ENCODE data around the gene CYSRT1. TPM values are rescaled to one million over a fixed set of nuclear protein-coding genes. Genes with fewer than 3 reads are reported as not detected.

CYSRT1 gene
- polyA plus RNA-seq, 1 of the 3 experiments (the other 2 are of a cell fraction): 2.1 TPM

DNA sequence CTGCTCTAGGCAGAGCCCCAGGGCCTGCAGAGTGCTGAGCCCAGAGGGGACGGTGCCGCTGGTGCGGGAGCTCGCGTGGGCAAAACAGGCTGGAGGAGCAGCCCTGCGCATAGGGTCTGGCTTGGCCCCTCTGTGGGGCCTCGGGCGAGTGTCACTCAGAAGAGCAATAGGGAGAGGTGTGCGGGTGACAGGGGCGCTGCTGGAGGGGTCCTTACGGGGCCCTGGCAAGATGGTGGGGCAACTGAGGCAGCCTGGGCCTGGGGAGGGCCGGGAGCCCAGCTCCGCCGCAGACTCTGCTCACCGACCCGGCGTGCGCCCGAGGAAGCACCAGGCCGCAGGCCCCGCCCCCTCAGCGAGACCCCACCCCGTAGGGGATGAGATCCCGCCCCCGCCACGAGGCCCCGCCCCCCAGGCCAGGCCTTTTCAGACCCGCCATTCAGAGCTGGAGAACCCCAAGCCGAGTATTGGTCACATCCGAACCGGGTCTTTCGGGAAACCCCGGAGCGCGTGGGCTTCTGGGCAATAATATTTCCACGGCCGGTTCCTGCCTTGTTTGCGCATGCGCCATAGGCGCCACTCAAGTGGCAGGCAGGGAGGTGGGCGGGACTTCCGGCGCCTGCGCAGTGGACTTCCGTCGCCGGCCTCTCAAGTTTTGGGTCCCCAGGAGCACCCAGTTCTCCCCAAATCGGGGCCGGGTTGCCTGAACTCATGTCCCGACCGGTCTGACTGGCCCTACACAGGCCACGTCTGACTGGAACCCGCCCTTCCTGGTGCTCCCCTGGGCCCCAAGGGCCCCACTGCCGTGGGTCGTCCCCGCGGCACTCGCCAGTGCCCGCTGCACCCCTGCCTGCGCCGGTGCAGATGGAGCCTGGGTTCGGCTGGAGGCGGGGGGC lies 1.6 kb upstream of the CYSRT1 start (continued):
- TF ChIP-seq RFX5 (IDR thresholded peaks at IDR 0.05; ENCODE audit: low read length) (no peak; the same call in 1 of the 2 replicates), TCF12 (IDR thresholded peaks at IDR 0.05) (no peak), RAD21 (IDR thresholded peaks at IDR 0.05; ENCODE audit: low read length) (no peak), FOXM1 (IDR thresholded peaks at IDR 0.05; ENCODE audit: low read depth) (no peak), RXRA (IDR thresholded peaks at IDR 0.05; ENCODE audit: borderline replicate concordance, low read depth) (no peak), FOXJ3 (CRISPR knock-in tag; IDR thresholded peaks at IDR 0.05) (no peak), CHD2 (IDR thresholded peaks at IDR 0.05; ENCODE audit: low read length, partially characterized antibody) (peak; percentile 79), JUND (IDR thresholded peaks at IDR 0.05) (peak; percentile 35; the same call in 1 of the 2 replicates), EZH2phosphoT487 (IDR thresholded peaks at IDR 0.05; ENCODE audit: borderline replicate concordance, low read depth) (no peak), FOSL2 (IDR thresholded peaks at IDR 0.05; ENCODE audit: borderline replicate concordance, low read depth) (no peak), TAF1 (IDR thresholded peaks at IDR 0.05; ENCODE audit: borderline replicate concordance, low read depth, low read length) (peak; percentile 62; the same call in 1 of the 2 replicates), TEAD4 (IDR thresholded peaks at IDR 0.05; ENCODE audit: borderline replicate concordance, insufficient read depth) (no peak), ZBTB33 (IDR thresholded peaks at IDR 0.05; ENCODE audit: borderline replicate concordance, low read depth) (no peak), MAX (IDR thresholded peaks at IDR 0.05; ENCODE audit: low read depth) (peak; percentile 54; the same call in 1 of the 2 replicates), RCOR1 (IDR thresholded peaks at IDR 0.05; ENCODE audit: low read length) (no peak), GABPA (IDR thresholded peaks at IDR 0.05; ENCODE audit: low read depth) (peak; percentile 90), NRF1 (IDR thresholded peaks at IDR 0.05; ENCODE audit: low read depth, low read length) (peak; percentile 81), MEF2A (IDR thresholded peaks at IDR 0.05; ENCODE audit: borderline replicate concordance, low read depth) (no peak), ELF1 (IDR thresholded peaks at IDR 0.05) (peak; percentile 73)
- TF ChIP-seq, protein P1, sequence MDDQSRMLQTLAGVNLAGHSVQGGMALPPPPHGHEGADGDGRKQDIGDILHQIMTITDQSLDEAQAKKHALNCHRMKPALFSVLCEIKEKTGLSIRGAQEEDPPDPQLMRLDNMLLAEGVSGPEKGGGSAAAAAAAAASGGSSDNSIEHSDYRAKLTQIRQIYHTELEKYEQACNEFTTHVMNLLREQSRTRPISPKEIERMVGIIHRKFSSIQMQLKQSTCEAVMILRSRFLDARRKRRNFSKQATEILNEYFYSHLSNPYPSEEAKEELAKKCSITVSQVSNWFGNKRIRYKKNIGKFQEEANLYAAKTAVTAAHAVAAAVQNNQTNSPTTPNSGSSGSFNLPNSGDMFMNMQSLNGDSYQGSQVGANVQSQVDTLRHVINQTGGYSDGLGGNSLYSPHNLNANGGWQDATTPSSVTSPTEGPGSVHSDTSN (IDR thresholded peaks at IDR 0.05): peak; percentile 62
- TF ChIP-seq, protein P2, sequence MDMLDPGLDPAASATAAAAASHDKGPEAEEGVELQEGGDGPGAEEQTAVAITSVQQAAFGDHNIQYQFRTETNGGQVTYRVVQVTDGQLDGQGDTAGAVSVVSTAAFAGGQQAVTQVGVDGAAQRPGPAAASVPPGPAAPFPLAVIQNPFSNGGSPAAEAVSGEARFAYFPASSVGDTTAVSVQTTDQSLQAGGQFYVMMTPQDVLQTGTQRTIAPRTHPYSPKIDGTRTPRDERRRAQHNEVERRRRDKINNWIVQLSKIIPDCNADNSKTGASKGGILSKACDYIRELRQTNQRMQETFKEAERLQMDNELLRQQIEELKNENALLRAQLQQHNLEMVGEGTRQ (IDR thresholded peaks at IDR 0.05; ENCODE audit: borderline replicate concordance, low read depth, low read length): no peak
